Right ventricle myocardium superior (tissue), 1 donor: Measurements from ENCODE around the gene GGN. TPM values are rescaled to one million over a fixed set of nuclear protein-coding genes. Genes with fewer than 3 reads are reported as not detected.
"Not testable (repeated sequence)": the region's sequence is repeated elsewhere in the genome, so short reads cannot be mapped to it uniquely, and the experiment has no call there.

Source experiments
- ATAC-seq: fragments of 200-7000 bp; cut with Tn5 transposase; one replicate; pipeline ENCODE4 v1.9.1; 2020; ENCODE audit warnings: mild to moderate bottlenecking; ENCODE audit not compliant: poor library complexity
- DNase-seq: peaks from one replicate; pipeline ENCODE4 v3.0.0-alpha.2; 2020
- intact Hi-C: fragments of 100-400 bp; cut with DNase I; formaldehyde crosslinking; loops from one replicate; pipeline ENCODE4 v1.11.2; 2022
- total RNA-seq: library from RNA; stranded (reverse); fragmentation: NEBNext Ultra II Directional; extraction: Animal tissue kit (Norgen Biotek cat#: 25700); gene quantifications from one replicate; pipeline ENCODE4 v1.2.1, GENCODE V29; 2021
- donor health status: DM: no; HTN: yes; CAD: no; lungs with severe emphysema.

GGN gene
- total RNA-seq, 1 donor from 2014 or later, result 0.27 TPM

DNA sequence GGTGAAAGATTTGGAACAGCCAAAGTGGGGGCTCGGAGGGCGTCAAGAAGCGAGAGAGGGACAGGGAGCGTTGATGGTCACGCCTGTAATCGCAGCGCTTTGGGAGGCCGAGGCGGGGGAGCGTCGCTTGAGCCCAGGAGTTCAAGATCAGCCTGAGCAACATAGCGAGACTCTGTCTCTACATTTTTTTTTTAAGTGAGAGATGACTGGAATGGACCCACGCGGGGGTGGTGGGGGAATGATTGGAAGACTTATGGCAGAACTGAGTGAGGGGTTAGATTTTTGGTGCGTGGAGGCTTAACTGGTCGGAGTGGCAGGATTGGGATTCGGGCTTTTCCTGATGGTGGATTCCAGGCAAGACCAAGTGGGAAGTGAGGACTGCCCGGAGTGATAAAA lies 12.7 kb downstream of the GGN start:
- intact Hi-C loops, result loop anchor here (2.0 kb wide), 1 partner anchor 40 kb away; the partner anchor contains the start of gene CATSPERG
- no peak for DNase-seq
- ATAC-seq, result peak; percentile 2

DNA sequence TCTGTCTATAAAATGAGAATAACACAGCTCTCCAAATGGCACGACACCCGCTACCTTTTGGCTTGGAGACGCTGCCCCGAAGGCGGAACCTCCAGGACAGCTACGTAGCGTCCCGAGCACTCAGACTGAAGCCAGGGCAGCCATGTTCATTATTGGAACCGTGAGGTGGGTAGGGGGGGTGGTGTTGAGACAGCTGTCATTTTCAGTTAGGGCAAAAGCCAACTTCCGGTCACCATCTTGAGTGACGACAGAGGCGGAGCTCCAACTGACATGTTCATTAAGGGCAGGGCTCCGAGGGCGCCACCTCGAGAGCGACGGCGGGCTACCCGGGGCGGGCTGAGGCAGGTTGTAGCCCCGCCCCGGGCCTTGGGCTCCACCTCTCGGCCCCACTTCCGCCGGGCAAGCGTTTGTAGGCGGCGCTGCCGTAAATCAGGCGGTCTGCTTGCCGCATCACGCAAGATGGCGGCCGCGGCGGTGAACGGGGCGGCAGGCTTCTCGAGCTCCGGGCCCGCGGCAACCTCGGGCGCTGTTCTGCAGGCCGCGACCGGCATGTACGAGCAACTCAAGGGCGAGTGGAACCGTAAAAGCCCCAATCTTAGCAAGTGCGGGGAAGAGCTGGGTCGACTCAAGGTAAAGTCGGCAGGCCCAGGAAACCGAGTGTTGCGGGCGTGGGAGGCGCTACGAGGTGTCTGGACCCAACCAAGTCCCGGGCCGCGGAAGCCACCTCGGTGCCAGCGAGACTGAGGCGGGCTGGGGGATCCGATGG lies 13.3 kb downstream of the GGN start, which contains the start of gene PSMD8:
TSS of gene PSMD8 (plus strand) at position 240 of the 766 bp plus-strand sequence. CDS start at position 271, 31 bp downstream.
- DNase-seq, result peak; percentile 99
- intact Hi-C loops, result loop anchor here (2.0 kb wide), 1 partner anchor 40 kb away; the partner anchor contains the start of gene CATSPERG
- ATAC-seq, result peak; percentile 99

DNA sequence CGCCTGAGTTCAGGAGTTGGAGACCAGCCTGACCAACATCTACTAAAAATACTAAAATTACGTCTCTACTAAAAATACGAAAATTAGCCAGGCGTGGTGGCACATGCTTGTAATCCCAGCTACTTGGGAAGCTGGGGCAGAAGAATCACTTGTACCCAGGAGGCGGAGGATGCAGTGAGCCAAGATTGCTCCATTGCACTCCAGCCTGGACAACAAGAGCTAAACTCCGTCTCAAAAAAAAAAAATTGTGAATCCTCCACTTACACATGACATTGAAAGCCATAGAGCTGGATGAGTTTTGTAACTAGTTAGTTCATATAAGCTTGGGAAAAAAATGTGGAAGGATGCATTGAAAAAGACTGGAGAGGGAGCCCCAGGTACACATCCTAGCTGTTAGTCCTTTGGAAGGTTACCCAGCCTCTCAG lies 13.9 kb downstream of the GGN start:
- ATAC-seq (no peak), DNase-seq (no peak)
- intact Hi-C loops, result loop anchor here (2.0 kb wide), 1 partner anchor 39 kb away; the partner anchor contains the start of gene CATSPERG

DNA sequence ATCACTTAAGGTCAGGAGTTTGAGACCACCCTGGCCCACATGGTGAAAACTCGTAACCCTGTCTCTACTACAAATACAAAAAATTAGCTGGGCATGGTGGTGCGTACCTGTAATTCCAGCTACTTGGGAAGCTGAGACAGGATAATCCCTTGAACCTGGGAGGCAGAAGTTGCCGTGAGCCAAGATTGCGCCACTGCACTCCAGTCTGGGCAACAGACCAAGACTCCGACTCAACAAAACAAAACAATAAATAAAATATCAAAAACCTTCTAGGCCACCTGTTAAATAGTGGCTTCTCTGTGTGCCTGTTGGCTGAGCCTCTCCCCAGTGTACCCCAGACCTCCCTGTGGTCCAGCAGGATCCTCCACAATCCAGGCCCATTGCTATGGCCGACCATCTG lies 16.8 kb downstream of the GGN start:
- intact Hi-C loops, result no loop called here
- ATAC-seq (no peak), DNase-seq (no peak)

DNA sequence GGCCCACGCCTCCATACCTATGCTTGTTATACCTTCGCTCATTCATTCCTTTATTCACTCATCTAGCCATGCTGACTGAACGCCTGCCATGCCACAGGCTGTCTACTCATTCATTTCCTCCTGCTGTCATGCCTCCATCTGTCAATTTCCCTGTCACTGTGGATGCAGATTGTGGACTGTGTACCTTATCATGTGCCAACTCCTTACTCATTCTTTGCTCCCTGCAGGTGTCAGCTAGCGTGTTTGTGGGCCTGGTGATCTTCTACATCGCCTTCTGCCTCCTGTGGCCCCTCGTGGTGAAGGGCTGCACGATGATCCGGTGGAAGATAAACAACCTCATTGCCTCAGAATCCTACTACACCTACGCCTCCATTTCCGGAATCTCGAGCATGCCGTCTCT lies 17.5 kb downstream of the GGN start:
- no peak for ATAC-seq
- no peak for DNase-seq
- intact Hi-C loops, result no loop called here

DNA sequence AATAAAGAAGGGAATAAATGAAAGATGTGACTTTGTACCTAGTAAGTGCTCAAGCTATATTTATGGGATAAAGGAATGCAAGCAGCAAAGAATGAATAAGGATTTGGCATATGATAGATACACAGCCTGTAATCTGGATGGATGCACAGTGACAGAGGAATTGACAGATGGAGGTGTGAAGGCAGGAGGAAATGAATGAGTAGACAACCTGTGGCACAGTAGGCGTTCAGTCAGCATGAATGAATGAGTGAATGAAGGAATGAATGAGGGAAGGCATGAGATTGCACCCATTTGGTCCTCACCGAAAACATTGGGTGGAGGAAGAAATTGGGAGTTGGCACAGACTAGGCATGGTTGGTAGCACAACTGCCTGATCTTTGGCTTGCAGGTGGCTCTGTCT lies 18.2 kb downstream of the GGN start:
- ATAC-seq (no peak), DNase-seq (no peak)
- intact Hi-C loops, result no loop called here

DNA sequence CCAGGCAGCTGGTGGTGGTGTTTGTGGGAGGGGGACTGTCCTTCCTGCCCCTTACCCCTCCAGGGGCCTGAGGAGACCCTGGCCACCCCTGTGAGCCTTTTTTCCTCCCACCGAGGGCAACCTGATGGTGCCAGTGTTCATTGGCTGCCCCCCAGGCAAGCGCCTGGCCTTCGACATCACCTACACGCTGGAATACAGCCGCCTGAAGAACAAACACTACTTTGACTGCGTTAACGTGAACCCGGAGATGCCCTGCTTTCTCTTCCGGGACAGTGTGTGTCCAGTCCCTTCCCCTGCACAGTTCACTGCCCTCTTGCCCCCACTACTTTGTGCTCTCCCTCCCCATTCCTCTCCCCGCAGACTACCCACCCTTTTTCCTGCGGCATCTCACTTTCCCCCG lies 20.8 kb downstream of the GGN start:
- intact Hi-C loops, result no loop called here
- ATAC-seq (no peak), DNase-seq (no peak)

DNA sequence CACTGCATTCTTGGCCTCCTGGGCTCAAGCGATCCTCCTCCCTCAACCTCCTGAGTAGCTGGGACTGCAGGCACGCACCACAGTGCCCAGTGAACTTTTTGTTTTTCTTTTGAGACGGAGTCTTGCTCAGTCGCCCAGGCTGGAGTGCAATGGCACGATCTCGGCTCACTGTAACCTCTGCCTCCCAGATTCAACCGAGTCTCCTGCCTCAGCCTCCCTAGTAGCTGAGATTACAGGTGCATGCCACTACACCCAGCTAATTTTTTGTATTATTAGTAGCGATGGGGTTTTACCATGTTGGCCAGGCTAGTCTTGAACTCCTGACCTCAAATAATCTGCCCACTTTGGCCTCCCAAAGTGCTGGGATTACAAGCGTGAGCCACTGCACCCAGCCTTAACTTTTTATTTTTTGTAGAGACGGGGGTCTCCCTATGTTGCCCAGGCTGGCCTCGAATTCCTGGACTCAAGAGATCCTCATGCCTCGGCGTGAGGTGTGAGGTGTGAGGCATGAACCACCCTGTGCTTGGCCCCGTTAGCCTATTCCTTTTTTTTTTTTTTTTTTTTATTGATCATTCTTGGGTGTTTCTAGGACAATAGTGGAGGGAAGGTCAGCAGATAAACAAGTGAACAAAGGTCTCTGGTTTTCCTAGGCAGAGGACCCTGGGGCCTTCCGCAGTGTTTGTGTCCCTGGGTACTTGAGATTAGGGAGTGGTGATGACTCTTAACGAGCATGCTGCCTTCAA lies 24.7 kb downstream of the GGN start:
- DNase-seq, intact Hi-C loops, ATAC-seq: not testable (repeated sequence)

DNA sequence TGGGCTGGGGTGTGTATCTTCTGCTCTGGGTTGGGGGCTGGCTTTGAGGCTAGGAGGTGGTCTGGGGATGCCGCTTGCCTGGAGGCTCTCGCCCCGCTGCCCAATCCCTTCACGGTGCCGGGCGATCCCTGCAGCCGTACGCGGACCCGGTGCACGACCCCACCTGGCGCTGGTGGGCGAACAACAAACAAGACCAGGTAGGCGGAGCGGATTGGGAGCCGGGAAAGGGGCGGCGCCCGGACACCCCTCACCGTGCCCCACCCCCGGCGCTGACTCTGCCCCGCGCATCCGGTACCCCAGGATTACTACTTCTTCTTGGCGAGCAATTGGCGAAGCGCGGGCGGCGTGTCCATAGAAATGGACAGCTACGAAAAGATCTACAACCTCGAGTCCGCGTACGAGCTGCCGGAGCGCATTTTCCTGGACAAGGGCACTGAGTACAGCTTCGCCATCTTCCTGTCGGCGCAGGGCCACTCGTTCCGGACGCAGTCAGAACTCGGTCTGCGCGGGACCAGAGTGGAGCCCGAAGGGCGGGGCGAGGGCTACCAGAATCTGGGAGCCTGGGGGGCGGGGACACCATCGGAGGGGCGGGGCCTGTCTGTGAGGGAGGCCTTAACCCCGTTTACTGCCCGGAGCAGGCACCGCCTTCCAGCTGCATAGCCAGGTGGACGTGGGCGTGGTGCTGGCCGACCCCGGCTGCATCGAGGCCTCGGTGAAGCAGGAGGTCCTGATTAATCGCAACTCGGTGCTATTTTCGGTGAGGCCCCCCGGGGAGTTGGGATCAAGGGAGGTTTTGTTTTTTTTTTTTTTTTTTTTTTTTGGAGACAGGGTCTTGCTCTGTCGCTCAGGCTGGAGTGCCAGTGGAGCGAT lies 25.5 kb downstream of the GGN start:
- ATAC-seq, result peak; percentile 88
- intact Hi-C loops, result no loop called here
- peak; percentile 92 for DNase-seq

DNA sequence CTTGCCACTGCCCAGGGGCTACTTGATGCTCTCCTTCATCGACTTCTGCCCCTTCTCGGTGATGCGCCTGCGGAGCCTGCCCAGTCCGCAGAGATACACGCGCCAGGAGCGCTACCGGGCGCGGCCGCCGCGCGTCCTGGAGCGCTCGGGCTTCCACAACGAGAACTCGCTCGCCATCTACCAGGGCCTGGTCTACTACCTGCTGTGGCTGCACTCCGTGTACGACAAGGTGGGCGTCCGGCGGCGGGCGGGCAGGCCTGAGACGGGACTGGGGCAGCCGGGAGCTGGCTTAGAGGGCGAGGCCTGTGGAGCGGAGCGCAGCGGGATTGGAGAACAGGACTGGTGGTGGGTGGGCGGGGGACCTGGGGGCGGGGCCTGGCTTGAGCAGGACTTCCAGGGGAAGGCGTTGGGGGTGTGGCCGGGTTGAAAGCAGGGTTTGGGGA lies 26.2 kb downstream of the GGN start:
- intact Hi-C loops, result no loop called here
- peak; percentile 94 for ATAC-seq
- peak; percentile 85 for DNase-seq

DNA sequence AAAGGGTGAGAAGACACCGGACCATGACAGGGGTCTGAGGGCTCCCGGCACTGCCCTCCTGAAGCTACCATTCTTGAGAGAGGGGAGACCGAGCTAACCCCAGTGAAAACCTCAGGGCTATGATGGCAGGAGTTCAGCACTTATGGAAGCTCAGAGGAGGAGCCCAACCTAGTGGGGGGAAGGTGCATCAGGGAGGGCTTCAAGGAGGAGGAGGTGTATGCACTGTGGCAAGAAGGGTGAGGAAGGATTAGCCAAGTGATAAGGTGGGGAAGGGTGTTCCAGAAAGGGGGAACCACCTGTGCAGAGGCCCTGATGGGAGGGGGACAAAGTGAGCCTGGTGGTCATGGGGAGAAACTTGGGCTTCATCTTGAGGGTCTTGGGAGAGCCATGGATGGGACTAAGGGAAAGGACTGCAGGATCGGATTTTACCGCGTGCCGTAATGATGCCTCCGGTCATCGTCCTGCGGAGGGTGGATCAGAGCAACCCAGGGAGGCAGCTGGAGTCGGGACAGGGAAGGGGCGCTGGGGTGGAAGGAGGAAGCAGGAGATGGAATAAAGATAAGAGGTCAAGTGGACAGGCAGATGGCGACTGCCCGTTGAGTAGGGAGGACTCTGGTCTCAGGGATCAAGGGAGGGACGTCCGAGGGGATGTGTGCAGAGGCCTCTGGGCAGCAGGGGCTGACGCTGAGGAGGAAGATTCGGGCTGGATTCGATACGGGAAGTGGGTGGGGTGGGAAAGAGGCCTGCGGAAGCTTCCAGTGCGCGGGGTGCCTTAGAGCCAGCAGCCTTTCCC lies 26.8 kb downstream of the GGN start:
- ATAC-seq (no peak), DNase-seq (no peak)
- intact Hi-C loops, result no loop called here

DNA sequence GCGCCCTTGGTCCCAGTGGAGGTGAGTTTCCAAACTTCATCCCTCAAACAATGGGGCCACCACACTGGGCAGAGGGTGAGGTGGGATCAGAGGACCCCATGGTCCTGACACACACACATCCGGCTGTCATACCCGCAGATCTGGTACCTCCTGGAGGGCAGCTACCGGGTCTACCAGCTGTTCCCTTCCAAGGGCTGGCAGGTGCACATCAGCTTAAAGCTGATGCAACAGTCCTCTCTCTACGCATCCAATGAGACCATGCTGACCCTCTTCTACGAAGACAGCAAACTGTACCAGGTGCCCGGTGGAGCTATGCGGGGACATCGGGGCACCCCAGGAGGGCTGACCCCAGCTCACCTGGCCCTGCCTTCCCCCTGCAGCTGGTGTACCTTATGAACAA lies 27.5 kb downstream of the GGN start:
- ATAC-seq (no peak), DNase-seq (no peak)
- intact Hi-C loops, result no loop called here

DNA sequence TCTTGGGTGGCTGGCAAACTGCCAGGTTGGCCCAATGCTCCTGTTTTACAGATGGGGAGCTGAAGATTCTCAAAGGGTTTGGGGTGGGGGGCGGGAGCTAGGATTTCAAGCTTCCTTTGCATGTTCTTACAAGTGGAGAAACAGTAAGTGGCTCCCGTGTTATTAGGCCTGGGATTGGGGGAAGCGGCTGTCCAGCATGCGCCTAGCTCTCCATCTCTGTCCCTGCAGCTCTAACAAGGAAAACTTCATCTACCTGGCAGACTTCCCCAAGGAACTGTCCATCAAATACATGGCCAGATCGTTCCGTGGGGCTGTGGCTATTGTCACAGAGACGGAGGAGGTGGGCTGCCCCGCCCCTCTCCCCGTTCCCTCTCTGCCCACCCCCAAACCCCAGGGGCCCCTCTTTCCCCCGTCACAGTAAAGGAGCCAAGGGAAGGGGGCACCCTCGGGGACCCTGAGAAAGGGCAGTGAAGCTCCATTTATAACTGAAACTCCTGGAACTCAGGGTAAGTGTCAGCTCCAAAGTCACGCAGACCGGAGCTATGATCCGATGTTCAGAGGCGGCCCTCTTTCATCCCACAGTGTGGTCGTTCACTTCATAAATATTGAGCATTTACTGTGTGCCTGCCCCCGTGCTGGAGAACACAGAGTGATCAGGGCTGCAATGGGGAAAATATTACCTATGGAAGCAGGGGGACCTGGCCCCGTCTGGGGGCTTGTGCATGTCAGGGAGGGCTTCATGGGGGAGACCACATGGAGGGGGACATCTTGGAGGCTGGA lies 28.4 kb downstream of the GGN start:
- intact Hi-C loops, result no loop called here
- DNase-seq, result no peak
- no peak for ATAC-seq

DNA sequence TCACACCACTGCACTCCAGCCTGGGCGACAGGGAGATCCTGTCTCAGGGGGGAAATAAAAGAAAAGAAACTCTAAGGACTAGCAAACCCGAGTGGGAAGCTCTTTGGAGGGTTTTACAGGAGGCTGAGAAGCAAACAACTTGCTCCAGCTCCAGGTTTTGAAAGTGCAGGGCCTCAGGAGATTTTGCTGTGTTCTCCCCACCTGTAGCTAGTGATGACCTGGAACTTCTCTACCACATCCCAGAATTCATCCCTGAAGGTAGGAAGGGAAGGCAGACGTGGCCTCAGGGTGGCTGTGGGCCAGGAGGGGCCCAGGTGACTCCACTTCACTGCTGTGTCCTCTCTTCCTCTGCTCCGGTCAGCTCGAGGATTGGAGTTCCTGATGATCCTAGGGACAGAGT lies 29.8 kb downstream of the GGN start:
- ATAC-seq (no peak), DNase-seq (no peak)
- intact Hi-C loops, result no loop called here

DNA sequence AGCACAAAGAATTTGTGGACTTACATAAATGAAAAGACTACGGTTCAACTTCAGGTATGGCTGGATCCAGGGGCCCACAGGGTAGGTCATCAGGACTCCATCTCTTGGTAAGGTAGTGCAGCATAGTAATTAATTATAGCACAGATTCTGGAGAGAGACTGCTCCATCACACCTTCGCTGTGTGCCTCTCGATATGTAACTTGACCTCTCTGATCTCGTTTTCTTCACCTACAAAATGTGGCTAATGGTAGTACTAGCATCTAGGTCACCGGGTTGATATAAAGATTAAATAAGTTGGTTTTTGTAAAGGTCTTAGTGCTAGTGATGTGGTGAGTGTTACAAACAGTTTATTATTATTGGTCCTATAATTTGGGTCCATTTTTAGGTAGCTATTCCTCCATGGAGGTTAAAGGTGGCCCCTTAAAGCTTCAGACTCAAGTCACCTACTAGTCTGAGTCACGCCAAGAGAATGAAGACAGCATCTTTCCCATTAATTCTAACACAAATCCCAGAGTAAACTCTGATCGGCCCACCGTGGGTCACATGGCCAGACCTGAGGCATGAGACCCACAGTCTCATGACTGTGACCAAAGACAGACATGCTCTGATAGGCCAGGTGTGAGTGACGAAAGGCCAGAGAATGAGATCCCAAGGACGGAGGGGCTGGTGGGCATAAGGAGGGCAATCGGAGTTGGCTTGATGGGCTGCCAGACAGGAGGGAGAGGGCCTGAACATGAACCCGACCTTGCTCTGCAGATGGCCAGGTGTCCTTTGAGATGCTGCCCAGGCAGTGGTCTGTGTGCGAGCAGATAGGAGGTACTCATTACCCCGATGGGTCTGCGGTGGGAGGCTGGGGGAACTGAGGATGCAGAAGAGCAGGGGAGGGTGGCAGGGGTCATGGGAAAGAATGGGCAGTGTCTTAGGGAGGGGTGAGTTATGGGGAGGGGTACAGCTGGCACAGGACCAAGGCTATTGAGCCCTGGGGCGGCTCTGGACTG lies 31.8 kb downstream of the GGN start:
- intact Hi-C loops, result no loop called here
- ATAC-seq, result no peak
- DNase-seq, result no peak

DNA sequence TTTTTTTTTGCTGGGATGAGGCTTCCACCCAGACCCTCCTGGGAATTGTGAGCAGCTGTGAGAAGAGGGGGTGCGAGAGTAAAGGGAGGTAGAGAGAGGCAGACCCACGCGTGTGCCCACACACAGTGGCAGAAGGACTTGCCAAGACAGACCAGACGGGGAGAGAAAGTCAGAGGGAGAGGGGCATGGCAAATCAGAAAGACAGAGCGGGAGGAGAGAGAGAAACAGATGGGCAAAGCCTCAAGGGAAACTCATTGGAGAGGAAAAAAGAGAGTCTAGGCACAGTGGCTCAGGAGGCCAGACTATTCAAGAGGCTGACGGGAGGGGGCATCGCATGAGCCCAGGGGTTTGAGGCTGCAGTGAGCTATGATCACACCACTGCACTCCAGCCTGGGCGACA lies 35.2 kb downstream of the GGN start:
- intact Hi-C loops, result no loop called here
- DNase-seq (no peak), ATAC-seq (no peak)
